Smooth muscle cell of the brain vasculature (primary cell): Measurements from ENCODE around the gene ZSCAN10.

Experiments
- DNase-seq: peaks from one replicate; pipeline ENCODE4 v3.0.0-alpha.2; 2012; ENCODE audit warnings: low read depth, low spot score

Gene ZSCAN10

GRCh38 chr16:3134338-3135125 is 35.4 kb upstream of the ZSCAN10 start, which contains the start of gene ZNF213:
Gene ZNF213 (plus strand): TSS chr16:3135029. CDS start chr16:3137281, 2,252 bp downstream.
- peak; percentile 97 for DNase-seq

- DNase-seq = no peak
These were observed 34.8 kb upstream of the ZSCAN10 start for GRCh38 chr16:3133844-3134243.

GRCh38 chr16:3131755-3132377 is 32.8 kb upstream of the ZSCAN10 start:
- DNase-seq = no peak

- peak; percentile 57 for DNase-seq
These were observed 30.3 kb upstream of the ZSCAN10 start for GRCh38 chr16:3129137-3130131.

GRCh38 chr16:3127745-3128144 is 28.7 kb upstream of the ZSCAN10 start:
- DNase-seq = no peak

GRCh38 chr16:3123986-3124886 is 25.1 kb upstream of the ZSCAN10 start:
- peak; percentile 79 for DNase-seq

- no peak for DNase-seq
These were observed 24.0 kb upstream of the ZSCAN10 start for GRCh38 chr16:3122926-3123570.

- no peak for DNase-seq
These were observed 22.9 kb upstream of the ZSCAN10 start for GRCh38 chr16:3121851-3122467.

GRCh38 chr16:3120435-3120834 is 21.3 kb upstream of the ZSCAN10 start:
- no peak for DNase-seq

- DNase-seq = no peak
These were observed 20.8 kb upstream of the ZSCAN10 start for GRCh38 chr16:3119701-3120408.

GRCh38 chr16:3119286-3119685 is 20.2 kb upstream of the ZSCAN10 start:
- no peak for DNase-seq

- DNase-seq = no peak
These were observed 19.8 kb upstream of the ZSCAN10 start for GRCh38 chr16:3118846-3119245.

GRCh38 chr16:3118204-3118790 is 19.2 kb upstream of the ZSCAN10 start:
- DNase-seq = no peak

- no peak for DNase-seq
These were observed 16.5 kb upstream of the ZSCAN10 start for GRCh38 chr16:3115561-3115960.

GRCh38 chr16:3115003-3115402 is 15.9 kb upstream of the ZSCAN10 start:
- no peak for DNase-seq

- no peak for DNase-seq
These were observed 14.8 kb upstream of the ZSCAN10 start for GRCh38 chr16:3113765-3114479.

- no peak for DNase-seq
These were observed 13.9 kb upstream of the ZSCAN10 start for GRCh38 chr16:3112881-3113574.
